ENCODE data around the gene CDIPT. TPM values are rescaled to one million over a fixed set of nuclear protein-coding genes. Genes with fewer than 3 reads are reported as not detected.

Gene CDIPT
- total and polyA plus RNA-seq, 2 of the 13 experiments (the other 11 are each of a cell fraction or from before 2014, with no cell fraction given), result 54.9 to 97.5 TPM

- TF ChIP-seq CAMTA2 (CRISPR knock-in tag; IDR thresholded peaks at IDR 0.05; ENCODE audit: borderline replicate concordance), result no peak
- no peak; the same call in 1 of the 2 replicates for TF ChIP-seq ZFY (CRISPR knock-in tag; IDR thresholded peaks at IDR 0.05)
- TF ChIP-seq ETV6 (CRISPR knock-in tag; conservative IDR thresholded peaks at IDR 0.05), result peak; percentile 97
- TF ChIP-seq STAT6 (CRISPR knock-in tag; IDR thresholded peaks at IDR 0.05; ENCODE audit: borderline replicate concordance), result peak; percentile 84; the same call in 1 of the 2 replicates
- TF ChIP-seq ZNF7 (CRISPR knock-in tag; IDR thresholded peaks at IDR 0.05), result peak; percentile 75; the same call in 1 of the 2 replicates
- TF ChIP-seq XRCC5 (optimal IDR thresholded peaks at IDR 0.05; ENCODE audit: low read length), result peak; percentile 12
- TF ChIP-seq ZNF20 (CRISPR knock-in tag; IDR thresholded peaks at IDR 0.05), result peak; percentile 81
- no peak for TF ChIP-seq RBM22 (optimal IDR thresholded peaks at IDR 0.05; ENCODE audit: low read length)
- no peak for TF ChIP-seq JUND (CRISPR knock-in tag; IDR thresholded peaks at IDR 0.05)
- no peak for TF ChIP-seq SP1 (IDR thresholded peaks at IDR 0.05)
- TF ChIP-seq SP1 (CRISPR knock-in tag; IDR thresholded peaks at IDR 0.05), result no peak; the same call in 1 of the 2 replicates
- 0 out of 2 replicates have a peak, but pooled peaks have one; percentile 83 for TF ChIP-seq ATAD3A (CRISPR knock-in tag; IDR thresholded peaks at IDR 0.05)
- TF ChIP-seq MATR3 (CRISPR knock-in tag; IDR thresholded peaks at IDR 0.05), result no peak
- TF ChIP-seq CHD4 (IDR thresholded peaks at IDR 0.05; ENCODE audit: borderline replicate concordance, low read length), result no peak; the same call in 1 of the 2 replicates
- peak; percentile 92 for TF ChIP-seq ZNF275 (CRISPR knock-in tag; IDR thresholded peaks at IDR 0.05; ENCODE audit: borderline replicate concordance)
- TF ChIP-seq DR1 (CRISPR knock-in tag; IDR thresholded peaks at IDR 0.05), result no peak; the same call in 1 of the 2 replicates
- TF ChIP-seq ZNF800 (CRISPR knock-in tag; IDR thresholded peaks at IDR 0.05), result no peak; the same call in 1 of the 2 replicates
- TF ChIP-seq HHEX (CRISPR knock-in tag; IDR thresholded peaks at IDR 0.05), result no peak
- TF ChIP-seq ASH2L (IDR thresholded peaks at IDR 0.05; ENCODE audit: insufficient read length, low read depth, low read length), result no peak
- TF ChIP-seq ATF6 (CRISPR knock-in tag; conservative IDR thresholded peaks at IDR 0.05), result peak; percentile 98; the same call in 1 of the 2 replicates
- TF ChIP-seq ELF1 (CRISPR knock-in tag; IDR thresholded peaks at IDR 0.05), result no peak
- TF ChIP-seq MTERF4 (CRISPR knock-in tag; IDR thresholded peaks at IDR 0.05), result peak; percentile 15; the same call in 1 of the 2 replicates
Measured at GRCh38 chr16:29899516-29900101, 36.6 kb upstream of the CDIPT start, which contains the start of gene SEZ6L2 (continued).
